Right atrium auricular region (tissue), 2 donors: ENCODE results near the gene BMS1. TPM values are rescaled to one million over a fixed set of nuclear protein-coding genes. Genes with fewer than 3 reads are reported as not detected.

ENCODE experiments used
- DNase-seq: peaks from one replicate; pipeline ENCODE4 v3.0.0-alpha.2; 2019; ENCODE audit warnings: low spot score
- H3K27ac ChIP-seq, 2 donors: fragments of 200-600 bp; sonication (generic); 1 replicate in 1 of 2; 2 replicates in 1 of 2; pipeline ENCODE4 v1.5.1; 2016 to 2019
- H3K27me3 ChIP-seq, 2 donors: fragments of 200-600 bp; sonication (generic); one replicate each; pipeline versions ENCODE4 v1.5.1 to v1.6.0; 2017 to 2019
- H3K36me3 ChIP-seq: fragments of 200-600 bp; sonication (generic); one replicate; pipeline ENCODE4 v1.5.1; 2016
- H3K4me1 ChIP-seq, 2 donors: fragments of 200-600 bp; sonication (generic); one replicate each; pipeline versions ENCODE4 v1.5.1 to v1.6.0; 2017 to 2019
- H3K4me3 ChIP-seq, 2 donors: fragments of 200-600 bp; sonication (generic); 1 replicate in 1 of 2; 2 replicates in 1 of 2; pipeline ENCODE4 v1.5.1; 2017 to 2019; ENCODE audit warnings: mild to moderate bottlenecking in 1 of 2, moderate library complexity in 1 of 2
- H3K9me3 ChIP-seq, 2 donors: fragments of 200-600 bp; sonication (generic); one replicate each; pipeline ENCODE4 v1.5.1; 2019
- CTCF ChIP-seq, 2 donors: fragments of 200-600 bp; sonication (generic); IDR thresholded peaks; one replicate each; pipeline ENCODE4 v1.5.1; 2019; ENCODE audit warnings: antibody characterized with exemption in 2 of 2
- total RNA-seq, 2 donors: library from RNA; depleted of rRNA; stranded (reverse); fragments of >200 nt; gene quantifications; one replicate each; pipeline ENCODE4 v1.1.0, GENCODE V29; 2016

BMS1 gene
- total RNA-seq, 2 donors from 2014 or later: 10.5 to 11.2 TPM

- H3K36me3 ChIP-seq: no peaks in the 10 kb centered on the region
- no peak overlapping the region for H3K4me3 ChIP-seq
- no peaks in the 10 kb centered on the region for H3K9me3 ChIP-seq
- TF ChIP-seq CTCF (IDR thresholded peaks at IDR 0.05): no peak
- DNase-seq: peak; percentile 55
- no peaks in the 10 kb centered on the region for H3K27me3 ChIP-seq
- peaks cover 0 to 21% of the 10 kb centered on the region in 2 donors for H3K4me1 ChIP-seq
- no peak overlapping the region for H3K27ac ChIP-seq
Observed at GRCh38 chr10:42872865-42873435, 90.4 kb downstream of the BMS1 start.

GRCh38 chr10:42874713-42875387, 92.3 kb downstream of the BMS1 start:
- H3K27ac ChIP-seq: no peak overlapping the region
- no peaks in the 10 kb centered on the region for H3K36me3 ChIP-seq
- no peaks in the 10 kb centered on the region for H3K27me3 ChIP-seq
- peaks cover 0 to 21% of the 10 kb centered on the region in 2 donors for H3K4me1 ChIP-seq
- no peak overlapping the region for H3K4me3 ChIP-seq
- H3K9me3 ChIP-seq: no peaks in the 10 kb centered on the region
- no peak for TF ChIP-seq CTCF (IDR thresholded peaks at IDR 0.05)
- peak; percentile 44 for DNase-seq

GRCh38 chr10:42875388-42875755, 92.8 kb downstream of the BMS1 start:
- TF ChIP-seq CTCF (IDR thresholded peaks at IDR 0.05): no peak

GRCh38 chr10:42875798-42876341, 93.3 kb downstream of the BMS1 start:
- Histone ChIP-seq H3K27ac (no peak overlapping the region), H3K4me3 (no peak overlapping the region), H3K4me1 (peaks cover 0 to 19% of the 10 kb centered on the region in 2 donors), H3K27me3 (no peaks in the 10 kb centered on the region), H3K36me3 (no peaks in the 10 kb centered on the region), H3K9me3 (no peaks in the 10 kb centered on the region)
- no peak for TF ChIP-seq CTCF (IDR thresholded peaks at IDR 0.05)
- peak; percentile 56 for DNase-seq

More at GRCh38 chr10:42875388-42875755, 92.8 kb downstream of the BMS1 start:
- DNase-seq: no peak
- no peak overlapping the region for H3K27ac ChIP-seq
- H3K36me3 ChIP-seq: no peaks in the 10 kb centered on the region
- H3K27me3 ChIP-seq: no peaks in the 10 kb centered on the region
- peaks cover 0 to 21% of the 10 kb centered on the region in 2 donors for H3K4me1 ChIP-seq
- no peaks in the 10 kb centered on the region for H3K9me3 ChIP-seq
- H3K4me3 ChIP-seq: no peak overlapping the region

- Histone ChIP-seq H3K4me1 (peaks cover 0 to 13% of the 10 kb centered on the region in 2 donors), H3K4me3 (no peak overlapping the region), H3K27me3 (no peaks in the 10 kb centered on the region), H3K36me3 (no peaks in the 10 kb centered on the region), H3K9me3 (no peaks in the 10 kb centered on the region), H3K27ac (no peak overlapping the region)
- peak; percentile 26 for DNase-seq
- no peak for TF ChIP-seq CTCF (IDR thresholded peaks at IDR 0.05)
Observed at GRCh38 chr10:42876476-42876875, 93.9 kb downstream of the BMS1 start.
